A673 (cell line): ENCODE data around the gene ARL4C. TPM values are rescaled to one million over a fixed set of nuclear protein-coding genes. Genes with fewer than 3 reads are reported as not detected.

ENCODE experiments used
- BruUV-seq: library from RNA; stranded (reverse); fragments of 400-500 nt; replicated peaks from 2 replicates; lab custom pipeline; 2021; lab: Mats Ljungman, UMichigan
- CTCF ChIA-PET: fragments of 300-600 bp; sonication (Branson Sonifier 250); formaldehyde crosslinking; loops from one replicate; lab custom pipeline; 2022; ENCODE audit warnings: antibody characterized with exemption; lab: Charles Lee
- POLR2A ChIA-PET: fragments of 300-600 bp; sonication (Branson Sonifier 250); formaldehyde crosslinking; loops from one replicate; lab custom pipeline; 2022; ENCODE audit warnings: antibody characterized with exemption; ENCODE audit not compliant: low non-redundant PET; lab: Charles Lee
- DNase-seq: peaks from one replicate; pipeline ENCODE4 v3.0.0-alpha.2; 2015; ENCODE audit warnings: low spot score
- H3K27ac ChIP-seq: fragments of 200-600 bp; sonication (generic); 2 replicates; pipeline ENCODE4 v1.5.1; 2016; ENCODE audit warnings: mixed run types, low read depth, mild to moderate bottlenecking, mixed read lengths, antibody characterized with exemption, low read length; ENCODE audit not compliant: poor library complexity, severe bottlenecking
- H3K27me3 ChIP-seq: fragments of 200-600 bp; sonication (generic); replicated peaks from 2 replicates; pipeline ENCODE4 v1.6.1; 2017; ENCODE audit warnings: mixed run types, low read depth, mild to moderate bottlenecking, mixed read lengths, antibody characterized with exemption, low read length; ENCODE audit not compliant: insufficient read depth, poor library complexity
- H3K36me3 ChIP-seq: fragments of 200-600 bp; sonication (generic); 2 replicates; pipeline ENCODE4 v1.6.1; 2016; ENCODE audit warnings: mixed run types, mild to moderate bottlenecking, mixed read lengths, antibody characterized with exemption, low read length; ENCODE audit not compliant: insufficient read depth, poor library complexity, severe bottlenecking
- H3K4me1 ChIP-seq: fragments of 200-600 bp; sonication (generic); 2 replicates; pipeline ENCODE4 v1.6.1; 2017; ENCODE audit warnings: mixed run types, mild to moderate bottlenecking, mixed read lengths, antibody characterized with exemption, low read length; ENCODE audit not compliant: insufficient read depth, poor library complexity, severe bottlenecking
- H3K4me3 ChIP-seq: fragments of 200-600 bp; sonication (generic); 2 replicates; pipeline ENCODE4 v1.5.1; 2016; ENCODE audit warnings: low read depth, mixed run types, mild to moderate bottlenecking, mixed read lengths, low read length; ENCODE audit not compliant: poor library complexity, severe bottlenecking
- H3K9me3 ChIP-seq: fragments of 200-600 bp; sonication (generic); 2 replicates; pipeline ENCODE4 v1.6.1; 2016; ENCODE audit warnings: mixed run types, low read depth, mild to moderate bottlenecking, mixed read lengths, antibody characterized with exemption, low read length; ENCODE audit not compliant: poor library complexity, severe bottlenecking
- EZH2 ChIP-seq: fragments of 200-600 bp; sonication (generic); IDR thresholded peaks from 2 replicates; pipeline ENCODE4 v1.6.1; 2017; ENCODE audit warnings: borderline replicate concordance, low read depth, mild to moderate bottlenecking, mixed read lengths, antibody characterized with exemption, low read length; ENCODE audit not compliant: poor library complexity, severe bottlenecking
- intact Hi-C: fragments of 100-400 bp; cut with micrococcal nuclease; formaldehyde crosslinking; loops from one replicate; pipeline ENCODE4 v1.10.0; 2022; ENCODE audit not compliant: unreplicated experiment
- total RNA-seq: library from RNA; stranded (reverse); gene quantifications from 2 replicates; pipeline ENCODE4 v1.2.3, GENCODE V29; 2021
- TF ChIP-seq, protein P1 (sequence below): fragments of 300-800, 200-600 bp; sonication (generic); conservative IDR thresholded peaks from 2 replicates; pipeline ENCODE4 v1.5.1; 2017; ENCODE audit warnings: low read depth, mild to moderate bottlenecking, antibody characterized with exemption, low read length, moderate library complexity, mixed read lengths

Gene ARL4C
- total RNA-seq, 1 experiment from 2014 or later, result 3.0 TPM

DNA sequence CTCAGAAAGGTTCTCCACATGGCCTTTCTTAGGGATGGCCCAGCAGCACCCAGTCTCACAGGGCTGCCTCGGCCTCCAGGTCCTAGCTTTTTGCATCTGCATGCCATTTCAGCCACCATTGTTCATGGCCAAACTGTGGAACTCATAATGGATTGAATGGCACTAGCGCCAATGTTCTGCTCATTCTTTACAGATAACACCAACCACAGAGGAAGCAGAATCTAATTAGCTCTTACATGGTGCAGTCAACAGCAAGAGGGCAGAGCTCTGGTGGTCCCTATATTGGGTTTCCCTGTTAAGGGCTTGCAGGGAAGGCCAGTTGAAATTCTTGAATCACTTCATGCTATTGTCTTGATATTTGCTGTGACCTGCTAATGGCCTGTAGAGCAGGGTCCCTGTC, 45.6 kb downstream of the ARL4C start:
- Histone ChIP-seq H3K4me1 (peaks cover 7% of the 10 kb centered on the region), H3K27me3 (no peaks in the 10 kb centered on the region), H3K36me3 (no peaks in the 10 kb centered on the region), H3K27ac (no peak overlapping the region), H3K9me3 (no peaks in the 10 kb centered on the region), H3K4me3 (no peak overlapping the region)
- no TSS peak for BruUV-seq
- intact Hi-C loops, result no loop called here
- ChIA-PET CTCF (no interaction called here), POLR2A (no interaction called here)
- TF ChIP-seq, protein P1, sequence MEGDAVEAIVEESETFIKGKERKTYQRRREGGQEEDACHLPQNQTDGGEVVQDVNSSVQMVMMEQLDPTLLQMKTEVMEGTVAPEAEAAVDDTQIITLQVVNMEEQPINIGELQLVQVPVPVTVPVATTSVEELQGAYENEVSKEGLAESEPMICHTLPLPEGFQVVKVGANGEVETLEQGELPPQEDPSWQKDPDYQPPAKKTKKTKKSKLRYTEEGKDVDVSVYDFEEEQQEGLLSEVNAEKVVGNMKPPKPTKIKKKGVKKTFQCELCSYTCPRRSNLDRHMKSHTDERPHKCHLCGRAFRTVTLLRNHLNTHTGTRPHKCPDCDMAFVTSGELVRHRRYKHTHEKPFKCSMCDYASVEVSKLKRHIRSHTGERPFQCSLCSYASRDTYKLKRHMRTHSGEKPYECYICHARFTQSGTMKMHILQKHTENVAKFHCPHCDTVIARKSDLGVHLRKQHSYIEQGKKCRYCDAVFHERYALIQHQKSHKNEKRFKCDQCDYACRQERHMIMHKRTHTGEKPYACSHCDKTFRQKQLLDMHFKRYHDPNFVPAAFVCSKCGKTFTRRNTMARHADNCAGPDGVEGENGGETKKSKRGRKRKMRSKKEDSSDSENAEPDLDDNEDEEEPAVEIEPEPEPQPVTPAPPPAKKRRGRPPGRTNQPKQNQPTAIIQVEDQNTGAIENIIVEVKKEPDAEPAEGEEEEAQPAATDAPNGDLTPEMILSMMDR, result no peak
- TF ChIP-seq EZH2, result no peak
- DNase-seq, result no peak

DNA sequence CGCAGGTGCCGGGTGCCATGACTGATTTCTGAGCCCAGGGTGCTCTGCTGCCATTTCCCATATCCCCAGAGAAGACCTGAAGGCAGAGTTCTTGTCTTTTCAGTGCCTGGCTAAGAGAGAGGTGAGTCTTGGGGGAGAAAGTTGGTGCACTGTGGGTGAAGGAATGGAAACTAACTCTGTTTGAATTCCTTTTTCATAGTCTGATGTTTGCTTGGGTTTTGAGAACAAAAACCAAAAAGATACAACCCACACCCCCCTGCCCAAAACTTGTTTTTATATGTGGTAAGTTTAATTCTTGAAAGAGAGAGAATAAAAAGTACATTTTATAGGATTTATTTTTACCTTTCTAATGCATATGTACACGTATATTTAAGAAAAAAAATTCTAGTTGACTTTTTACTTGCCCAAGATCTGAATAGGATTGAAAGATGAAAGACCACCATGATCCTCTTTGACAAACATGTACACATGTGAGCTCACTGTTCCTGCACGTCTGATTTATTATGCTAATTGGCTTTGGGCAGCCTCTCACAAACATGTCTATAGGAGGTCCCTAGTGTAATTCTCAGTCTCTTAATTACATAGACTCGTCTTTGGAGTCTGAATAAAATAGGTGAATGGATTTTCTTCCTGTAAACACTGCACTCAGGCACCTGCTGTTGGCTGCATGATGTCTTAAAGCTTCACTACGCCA, 46.3 kb downstream of the ARL4C start:
- Histone ChIP-seq H3K36me3 (no peaks in the 10 kb centered on the region), H3K9me3 (no peaks in the 10 kb centered on the region), H3K4me3 (no peak overlapping the region), H3K27ac (no peak overlapping the region), H3K4me1 (peaks cover 7% of the 10 kb centered on the region), H3K27me3 (no peaks in the 10 kb centered on the region)
- ChIA-PET POLR2A (no interaction called here), CTCF (no interaction called here)
- intact Hi-C loops, result no loop called here
- DNase-seq, result no peak
- TF ChIP-seq EZH2, result no peak
- TF ChIP-seq, protein P1, result no peak
- no TSS peak for BruUV-seq

- H3K27ac ChIP-seq, result no peak overlapping the region
Measured at GRCh38 chr2:234448506-234449184, 48.2 kb downstream of the ARL4C start.

More at GRCh38 chr2:234448506-234449184, 48.2 kb downstream of the ARL4C start:
- H3K4me3 ChIP-seq, result no peak overlapping the region
- TF ChIP-seq, protein P1, result no peak
- no peak for TF ChIP-seq EZH2
- intact Hi-C loops, result no loop called here
- peaks cover 7% of the 10 kb centered on the region for H3K4me1 ChIP-seq
- H3K36me3 ChIP-seq, result no peaks in the 10 kb centered on the region
- ChIA-PET CTCF (no interaction called here), POLR2A (no interaction called here)
- no peaks in the 10 kb centered on the region for H3K9me3 ChIP-seq
- no peaks in the 10 kb centered on the region for H3K27me3 ChIP-seq
- BruUV-seq, result no TSS peak
- DNase-seq, result no peak
